ENCODE measurements around the gene DERA. TPM values are rescaled to one million over a fixed set of nuclear protein-coding genes. Genes with fewer than 3 reads are reported as not detected.

Gene DERA
- total RNA-seq, 1 donor from 2014 or later, result 91.2 TPM

GRCh38 chr12:16086942-16087341, 175.8 kb downstream of the DERA start:
- H3K4me2 ChIP-seq, result no peak overlapping the region
- H3K79me2 ChIP-seq (ENCODE audit: low read depth), result no peaks in the 10 kb centered on the region
- no peak overlapping the region for H3K4me3 ChIP-seq
- H3K4me1 ChIP-seq, result no peaks in the 10 kb centered on the region
- Mint-ChIP-seq H3K27me3 (ENCODE audit: insufficient read depth, low read depth) (peaks cover 2% of the 10 kb centered on the region), H3K27ac (no peak overlapping the region), H3K4me1 (no peaks in the 10 kb centered on the region), H3K36me3 (no peaks in the 10 kb centered on the region), H3K9me3 (peaks cover 6% of the 10 kb centered on the region), H3K4me3 (no peak overlapping the region)
- TF ChIP-seq EZH2 (IDR thresholded peaks at IDR 0.05) (no peak), CTCF (IDR thresholded peaks at IDR 0.05) (no peak), EZH2phosphoT487 (IDR thresholded peaks at IDR 0.05) (no peak)
- H3K27ac ChIP-seq, result no peak overlapping the region
- no peaks in the 10 kb centered on the region for H3K9me3 ChIP-seq (ENCODE audit: low read depth)
- H3K27me3 ChIP-seq, result no peaks in the 10 kb centered on the region
- DNase-seq (ENCODE audit: low spot score), result no peak
- no peaks in the 10 kb centered on the region for H4K20me1 ChIP-seq (ENCODE audit: low read depth)
- H2AFZ ChIP-seq (replicated peaks), result no peak overlapping the region
- H3K9ac ChIP-seq, result no peak overlapping the region
- H3K36me3 ChIP-seq, result no peaks in the 10 kb centered on the region
- no peaks in the 10 kb centered on the region for H3F3A ChIP-seq (ENCODE audit: low read depth)

Other genes starting within 250 kb of the DERA start
- gene EPS8, start 121.9 kb upstream of the DERA start, total RNA-seq (ENCODE audit: low replicate concordance), result 9.8 and 17.0 TPM in 2 replicates
- 180 and 303 TPM in 2 replicates for gene STRAP, start 28.9 kb upstream of the DERA start, total RNA-seq (ENCODE audit: low replicate concordance)